Left ventricle myocardium superior (tissue), 1 donor: ENCODE measurements around the gene WWOX. TPM values are rescaled to one million over a fixed set of nuclear protein-coding genes. Genes with fewer than 3 reads are reported as not detected.
"Not testable (repeated sequence)": the region's sequence is repeated elsewhere in the genome, so short reads cannot be mapped to it uniquely, and the experiment has no call there.

ENCODE experiments used
- ATAC-seq: fragments of 200-7000 bp; cut with Tn5 transposase; one replicate; pipeline ENCODE4 v1.9.1; 2020; ENCODE audit warnings: mild to moderate bottlenecking, moderate library complexity
- DNase-seq: peaks from one replicate; pipeline ENCODE4 v3.0.0-alpha.2; 2020
- intact Hi-C: fragments of 100-400 bp; cut with micrococcal nuclease; formaldehyde crosslinking; loops from one replicate; pipeline ENCODE4 v1.11.0; 2022
- long read RNA-seq: library from polyadenylated mRNA; unstranded; transcript quantifications from one replicate; pipeline ENCODE4 v2.0.0, GENCODE V29; 2021
- total RNA-seq: library from RNA; stranded (reverse); fragmentation: NEBNext Ultra II Directional; extraction: Animal tissue kit (Norgen Biotek cat#: 25700); gene quantifications from one replicate; pipeline ENCODE4 v1.2.1, GENCODE V29; 2021
- donor health status: DM: no; HTN: yes; CAD: no; lungs with severe emphysema.

Gene WWOX
- 12.8 TPM for total RNA-seq
- long read RNA-seq, partial matches to known transcripts, result 1 of 9 reads
- long read RNA-seq, other reads (novel, unspliced or antisense), result 6 of 9 reads

GRCh38 chr16:78099271-78100111 lies at the start of gene WWOX:
TSS of gene WWOX (plus strand) at chr16:78099654.
- intact Hi-C loops, result loop anchor here (10.0 kb wide), 1 partner anchor 425 kb away; no protein-coding TSS in a partner anchor
- ATAC-seq (peak; percentile 96), DNase-seq (peak; percentile 97)

- ATAC-seq (no peak), DNase-seq (no peak)
- intact Hi-C loops, result no loop called here
These were observed 48.6 kb upstream of the WWOX start for GRCh38 chr16:78050734-78051400.

GRCh38 chr16:78057803-78058564 lies 41.5 kb upstream of the WWOX start:
- no peak for DNase-seq
- ATAC-seq, result no peak
- intact Hi-C loops, result no loop called here

GRCh38 chr16:78059806-78060205 lies 39.6 kb upstream of the WWOX start:
- intact Hi-C loops, DNase-seq, ATAC-seq: not testable (repeated sequence)

- ATAC-seq (no peak), DNase-seq (no peak)
- intact Hi-C loops, result no loop called here
These were observed 39.2 kb upstream of the WWOX start for GRCh38 chr16:78060295-78060694.

- intact Hi-C loops, result no loop called here
- DNase-seq, result no peak
- ATAC-seq, result no peak
These were observed 38.6 kb upstream of the WWOX start for GRCh38 chr16:78060809-78061208.

- ATAC-seq (no peak), DNase-seq (no peak)
- intact Hi-C loops, result no loop called here
These were observed 34.1 kb upstream of the WWOX start for GRCh38 chr16:78065319-78065718.

GRCh38 chr16:78069913-78070312 lies 29.5 kb upstream of the WWOX start:
- no peak for ATAC-seq
- DNase-seq, result no peak
- intact Hi-C loops, result no loop called here

GRCh38 chr16:78072275-78072674 lies 27.2 kb upstream of the WWOX start:
- intact Hi-C loops, result no loop called here
- DNase-seq (no peak), ATAC-seq (no peak)

GRCh38 chr16:78075800-78076199 lies 23.7 kb upstream of the WWOX start:
- ATAC-seq (no peak), DNase-seq (no peak)
- intact Hi-C loops, result no loop called here

GRCh38 chr16:78081341-78081740 lies 18.1 kb upstream of the WWOX start:
- intact Hi-C loops, result no loop called here
- DNase-seq (no peak), ATAC-seq (no peak)

GRCh38 chr16:78091419-78091818 lies 8.0 kb upstream of the WWOX start:
- ATAC-seq (no peak), DNase-seq (no peak)
- intact Hi-C loops, result loop anchor here (10.0 kb wide), 1 partner anchor 417 kb away; no protein-coding TSS in a partner anchor

GRCh38 chr16:78092758-78093157 lies 6.7 kb upstream of the WWOX start:
- intact Hi-C loops, result loop anchor here (10.0 kb wide), 1 partner anchor 418 kb away; no protein-coding TSS in a partner anchor
- DNase-seq, result no peak
- no peak for ATAC-seq

- ATAC-seq (no peak), DNase-seq (no peak)
- intact Hi-C loops, result loop anchor here (10.0 kb wide), 1 partner anchor 419 kb away; no protein-coding TSS in a partner anchor
These were observed 5.3 kb upstream of the WWOX start for GRCh38 chr16:78094166-78094565.

GRCh38 chr16:78094998-78095397 lies 4.5 kb upstream of the WWOX start:
- ATAC-seq, result no peak
- DNase-seq, result no peak
- intact Hi-C loops, result loop anchor here (10.0 kb wide), 1 partner anchor 420 kb away; no protein-coding TSS in a partner anchor

- intact Hi-C loops, result loop anchor here (10.0 kb wide), 1 partner anchor 422 kb away; no protein-coding TSS in a partner anchor
- no peak for ATAC-seq
- DNase-seq, result no peak
These were observed 3.1 kb upstream of the WWOX start for GRCh38 chr16:78096386-78096785.

GRCh38 chr16:78097548-78097947 lies 1.9 kb upstream of the WWOX start:
- DNase-seq (no peak), ATAC-seq (no peak)
- intact Hi-C loops, result loop anchor here (10.0 kb wide), 1 partner anchor 423 kb away; no protein-coding TSS in a partner anchor

- intact Hi-C loops, result loop anchor here (10.0 kb wide), 1 partner anchor 423 kb away; no protein-coding TSS in a partner anchor
- no peak for ATAC-seq
- DNase-seq, result no peak
These were observed 1.4 kb upstream of the WWOX start for GRCh38 chr16:78098087-78098486.

GRCh38 chr16:78098595-78099270 lies 721 bp upstream of the WWOX start:
- DNase-seq (no peak), ATAC-seq (no peak)
- intact Hi-C loops, result loop anchor here (10.0 kb wide), 1 partner anchor 424 kb away; no protein-coding TSS in a partner anchor
